Neural progenitor cell (in vitro differentiated cells): ENCODE measurements around the gene VAX1. TPM values are rescaled to one million over a fixed set of nuclear protein-coding genes. Genes with fewer than 3 reads are reported as not detected.
"Not testable (repeated sequence)": the region's sequence is repeated elsewhere in the genome, so short reads cannot be mapped to it uniquely, and the experiment has no call there.

Source experiments
- DNase-seq: peaks from one replicate; pipeline ENCODE4 v3.0.0-alpha.2; 2016; ENCODE audit warnings: low spot score
- H2AFZ ChIP-seq: fragments of 200-600 bp; sonication (generic); replicated peaks from 2 replicates; pipeline ENCODE4 v1.6.1; 2016; ENCODE audit warnings: antibody characterized with exemption
- H3F3A ChIP-seq: fragments of 200-600 bp; sonication (generic); 2 replicates; pipeline ENCODE4 v1.6.1; 2016; ENCODE audit warnings: antibody characterized with exemption, low read depth
- H3K27ac ChIP-seq: fragments of 200-600 bp; sonication (generic); 2 replicates; pipeline ENCODE4 v1.5.1; 2016; ENCODE audit warnings: mild to moderate bottlenecking
- H3K27me3 ChIP-seq: fragments of 200-600 bp; sonication (generic); 2 replicates; pipeline ENCODE4 v1.6.1; 2016; ENCODE audit warnings: mild to moderate bottlenecking, moderate library complexity
- H3K36me3 ChIP-seq: fragments of 200-600 bp; sonication (generic); 2 replicates; pipeline ENCODE4 v1.5.1; 2016
- H3K4me1 ChIP-seq: fragments of 200-600 bp; sonication (generic); 2 replicates; pipeline ENCODE4 v1.6.1; 2016; ENCODE audit warnings: mixed run types
- H3K4me2 ChIP-seq: fragments of 200-600 bp; sonication (generic); 2 replicates; pipeline ENCODE4 v1.6.1; 2016
- H3K4me3 ChIP-seq: fragments of 200-600 bp; sonication (generic); 2 replicates; pipeline ENCODE4 v1.5.1; 2016
- H3K79me2 ChIP-seq: fragments of 200-600 bp; sonication (generic); 2 replicates; pipeline ENCODE4 v1.6.1; 2016; ENCODE audit warnings: low read depth
- H3K9ac ChIP-seq: fragments of 200-600 bp; sonication (generic); 2 replicates; pipeline ENCODE4 v1.6.1; 2016
- H3K9me3 ChIP-seq: fragments of 200-600 bp; sonication (generic); 2 replicates; pipeline ENCODE4 v1.5.1; 2016; ENCODE audit warnings: low read depth
- H4K20me1 ChIP-seq: fragments of 200-600 bp; sonication (generic); 2 replicates; pipeline ENCODE4 v1.6.1; 2016; ENCODE audit warnings: low read depth
- H3K27ac Mint-ChIP-seq: 3 replicates; pipeline ENCODE4 v1.8.0; 2021; ENCODE audit warnings: mixed read lengths
- H3K27me3 Mint-ChIP-seq: 2 replicates; pipeline ENCODE4 v1.8.0; 2022; ENCODE audit warnings: low read depth, mild to moderate bottlenecking, inconsistent platforms, moderate library complexity, mixed read lengths; ENCODE audit not compliant: insufficient read depth
- H3K36me3 Mint-ChIP-seq: 3 replicates; pipeline ENCODE4 v1.8.0; 2021; ENCODE audit warnings: mixed read lengths
- H3K4me1 Mint-ChIP-seq: 3 replicates; pipeline ENCODE4 v1.8.0; 2021; ENCODE audit warnings: mixed read lengths
- H3K4me3 Mint-ChIP-seq: 3 replicates; pipeline ENCODE4 v1.8.0; 2021; ENCODE audit warnings: mild to moderate bottlenecking, moderate library complexity, mixed read lengths
- H3K9me3 Mint-ChIP-seq: 3 replicates; pipeline ENCODE4 v1.8.0; 2020; ENCODE audit warnings: mixed read lengths
- CTCF ChIP-seq: fragments of 200-600 bp; sonication (generic); IDR thresholded peaks from 2 replicates; pipeline ENCODE4 v1.5.1; 2017; ENCODE audit warnings: antibody characterized with exemption, mild to moderate bottlenecking
- EZH2 ChIP-seq: fragments of 200-600 bp; sonication (generic); IDR thresholded peaks from 2 replicates; pipeline ENCODE4 v1.6.1; 2017; ENCODE audit warnings: antibody characterized with exemption, mild to moderate bottlenecking, moderate library complexity
- EZH2phosphoT487 ChIP-seq: fragments of 200-600 bp; sonication (generic); IDR thresholded peaks from 2 replicates; pipeline ENCODE4 v1.6.1; 2017; ENCODE audit warnings: antibody characterized with exemption
- microRNA-seq: library from miRNA; unstranded; fragments of <30 nt; microRNA quantifications from one replicate; pipeline ENCODE4, GENCODE V29; 2016
- small RNA-seq: library from RNA; depleted of rRNA; stranded (forward); fragments of <200 nt; gene quantifications from one replicate; pipeline ENCODE3, GENCODE V24; 2015
- total RNA-seq: library from RNA; depleted of rRNA; stranded (reverse); fragments of >200 nt; gene quantifications from 2 replicates; pipeline ENCODE4 v1.2.3, GENCODE V29; 2015; ENCODE audit warnings: low replicate concordance

VAX1 gene
- total RNA-seq, 1 donor from 2014 or later: not detected

- Histone ChIP-seq H4K20me1 (no peaks in the 10 kb centered on the region), H3K27ac (no peak overlapping the region), H3K27me3 (peaks cover 28% of the 10 kb centered on the region), H3K9me3 (no peaks in the 10 kb centered on the region), H3K79me2 (no peaks in the 10 kb centered on the region), H3K4me2 (no peak overlapping the region), H3K36me3 (no peaks in the 10 kb centered on the region), H3K4me3 (no peak overlapping the region), H3F3A (no peaks in the 10 kb centered on the region), H3K4me1 (no peaks in the 10 kb centered on the region), H2AFZ (no peak overlapping the region), H3K9ac (no peak overlapping the region)
- Mint-ChIP-seq H3K9me3 (peaks cover 10% of the 10 kb centered on the region), H3K27ac (no peak overlapping the region), H3K4me1 (peaks cover 2% of the 10 kb centered on the region), H3K36me3 (peaks cover 2% of the 10 kb centered on the region), H3K4me3 (no peak overlapping the region), H3K27me3 (no peaks in the 10 kb centered on the region)
- DNase-seq: no peak
- no peak for TF ChIP-seq EZH2phosphoT487
- no peak for TF ChIP-seq EZH2
- no peak for TF ChIP-seq CTCF
Observed at GRCh38 chr10:117086546-117086945, 51.5 kb downstream of the VAX1 start.

GRCh38 chr10:117084421-117085246 is 53.4 kb downstream of the VAX1 start:
- Histone ChIP-seq H2AFZ (peak overlapping the region; percentile 82), H3K27me3 (peaks cover 12% of the 10 kb centered on the region), H3K4me3 (peak overlapping the region; percentile 42), H3K4me2 (peak overlapping the region; percentile 1)
- H3K36me3 Mint-ChIP-seq, H3F3A ChIP-seq, H3K27ac ChIP-seq, H3K9me3 ChIP-seq, H3K4me1 Mint-ChIP-seq, H3K27me3 Mint-ChIP-seq, H3K27ac Mint-ChIP-seq, H3K79me2 ChIP-seq, H4K20me1 ChIP-seq, H3K36me3 ChIP-seq, H3K9ac ChIP-seq, H3K4me3 Mint-ChIP-seq, H3K4me1 ChIP-seq: not testable (repeated sequence)
- peak; percentile 36 for DNase-seq
- peaks cover 10% of the 10 kb centered on the region for H3K9me3 Mint-ChIP-seq

Small RNA genes within 50 kb of the gene (microRNA-seq; reads per million reads assigned to microRNA genes)
- gene MIR3663: 30.5 reads per million, percentile 61 among the genes with 10 or more reads in this experiment

Small RNA genes within 50 kb of the gene (small RNA-seq; reads per million reads assigned to genes)
- gene MIR3663: 0.70 reads per million, percentile 69 among the genes with 10 or more reads in this experiment

Other genes with a start within 250 kb of the VAX1 start
- 13.2 and 17.3 TPM in 2 replicates for gene SHTN1, start 133.1 kb downstream of the VAX1 start, total RNA-seq
- not detected in 2 replicates for gene KCNK18, start 59.2 kb upstream of the VAX1 start, total RNA-seq
- 0.88 and 1.6 TPM in 2 replicates for gene SLC18A2, start 102.8 kb upstream of the VAX1 start, total RNA-seq
- gene PDZD8, start 237.2 kb upstream of the VAX1 start, total RNA-seq: 18.8 and 20.1 TPM in 2 replicates